Measurements from ENCODE around the gene SCN1A.

GRCh38 chr2:166031054-166031453 is 96.8 kb downstream of the SCN1A start:
- TF ChIP-seq FOXM1 (IDR thresholded peaks at IDR 0.05; ENCODE audit: borderline replicate concordance, low read depth) (no peak), EP300 (IDR thresholded peaks at IDR 0.05; ENCODE audit: borderline replicate concordance) (no peak), ZBTB7A (IDR thresholded peaks at IDR 0.05; ENCODE audit: low read depth) (no peak), NFIC (IDR thresholded peaks at IDR 0.05) (no peak), YY1 (IDR thresholded peaks at IDR 0.05; ENCODE audit: low read depth) (no peak), CEBPB (IDR thresholded peaks at IDR 0.05) (no peak)
- TF ChIP-seq, protein P1, sequence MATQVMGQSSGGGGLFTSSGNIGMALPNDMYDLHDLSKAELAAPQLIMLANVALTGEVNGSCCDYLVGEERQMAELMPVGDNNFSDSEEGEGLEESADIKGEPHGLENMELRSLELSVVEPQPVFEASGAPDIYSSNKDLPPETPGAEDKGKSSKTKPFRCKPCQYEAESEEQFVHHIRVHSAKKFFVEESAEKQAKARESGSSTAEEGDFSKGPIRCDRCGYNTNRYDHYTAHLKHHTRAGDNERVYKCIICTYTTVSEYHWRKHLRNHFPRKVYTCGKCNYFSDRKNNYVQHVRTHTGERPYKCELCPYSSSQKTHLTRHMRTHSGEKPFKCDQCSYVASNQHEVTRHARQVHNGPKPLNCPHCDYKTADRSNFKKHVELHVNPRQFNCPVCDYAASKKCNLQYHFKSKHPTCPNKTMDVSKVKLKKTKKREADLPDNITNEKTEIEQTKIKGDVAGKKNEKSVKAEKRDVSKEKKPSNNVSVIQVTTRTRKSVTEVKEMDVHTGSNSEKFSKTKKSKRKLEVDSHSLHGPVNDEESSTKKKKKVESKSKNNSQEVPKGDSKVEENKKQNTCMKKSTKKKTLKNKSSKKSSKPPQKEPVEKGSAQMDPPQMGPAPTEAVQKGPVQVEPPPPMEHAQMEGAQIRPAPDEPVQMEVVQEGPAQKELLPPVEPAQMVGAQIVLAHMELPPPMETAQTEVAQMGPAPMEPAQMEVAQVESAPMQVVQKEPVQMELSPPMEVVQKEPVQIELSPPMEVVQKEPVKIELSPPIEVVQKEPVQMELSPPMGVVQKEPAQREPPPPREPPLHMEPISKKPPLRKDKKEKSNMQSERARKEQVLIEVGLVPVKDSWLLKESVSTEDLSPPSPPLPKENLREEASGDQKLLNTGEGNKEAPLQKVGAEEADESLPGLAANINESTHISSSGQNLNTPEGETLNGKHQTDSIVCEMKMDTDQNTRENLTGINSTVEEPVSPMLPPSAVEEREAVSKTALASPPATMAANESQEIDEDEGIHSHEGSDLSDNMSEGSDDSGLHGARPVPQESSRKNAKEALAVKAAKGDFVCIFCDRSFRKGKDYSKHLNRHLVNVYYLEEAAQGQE (IDR thresholded peaks at IDR 0.05; ENCODE audit: low read depth) = no peak
